ENCODE results near the gene SLC32A1. TPM values are rescaled to one million over a fixed set of nuclear protein-coding genes. Genes with fewer than 3 reads are reported as not detected.
A peak's percentile ranks its signal among the peaks of the same experiment; 100 is the strongest.

SLC32A1 gene
- total RNA-seq, 2 donors from 2014 or later = not detected

GRCh38 chr20:38722683-38723016 is 1.6 kb upstream of the SLC32A1 start:
- no peak overlapping the region for H3K27ac ChIP-seq
- no peak for DNase-seq (ENCODE audit: low spot score)
- peaks cover 0 to 38% of the 10 kb centered on the region in 2 donors for H3K4me1 ChIP-seq
- H3K27me3 ChIP-seq = peaks cover 34 to 40% of the 10 kb centered on the region in 2 donors
- H3K4me3 ChIP-seq = no peak overlapping the region
- no peaks in the 10 kb centered on the region for H3K9me3 ChIP-seq
- no peaks in the 10 kb centered on the region for H3K36me3 ChIP-seq
- no peak for TF ChIP-seq CTCF (IDR thresholded peaks at IDR 0.05)

DNA sequence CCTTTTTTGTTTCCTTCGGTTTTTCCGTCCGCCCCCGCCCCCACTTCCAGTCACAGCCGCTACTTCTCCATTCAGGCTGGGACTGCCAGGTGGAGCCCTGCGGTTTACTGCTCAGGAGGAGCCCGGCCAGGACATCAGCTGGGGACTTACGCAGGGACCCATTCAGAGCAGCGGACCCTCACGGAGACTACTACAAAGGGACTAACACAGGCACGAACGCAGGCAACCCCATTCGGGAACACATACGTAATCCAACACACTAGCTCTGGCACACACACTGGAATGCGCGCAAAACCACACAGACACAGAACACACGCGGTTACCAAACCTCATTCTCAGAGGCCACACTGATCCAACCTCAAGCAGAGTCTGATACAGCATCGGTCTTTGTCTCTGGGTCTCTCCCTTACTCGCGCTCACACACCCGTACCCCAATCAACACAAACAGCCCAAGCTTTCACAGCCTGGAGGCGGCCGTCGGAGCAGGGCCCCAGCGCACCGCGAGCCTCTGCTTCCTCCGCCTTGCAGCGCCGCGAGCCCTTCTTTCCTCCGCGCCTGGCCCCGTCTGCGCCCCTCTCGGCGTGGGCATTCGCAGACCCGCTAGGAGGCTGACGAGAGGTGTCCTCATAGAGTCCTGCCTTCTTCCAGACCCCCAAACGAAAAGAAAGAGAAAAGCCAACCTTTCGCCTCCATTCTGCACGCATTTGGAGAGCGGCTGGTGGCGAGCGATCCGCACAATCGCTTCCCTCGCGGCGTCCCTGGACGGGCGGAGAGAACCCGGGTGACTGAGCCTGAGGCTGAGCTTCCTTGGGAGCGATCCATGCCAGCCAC is 1.1 kb upstream of the SLC32A1 start:
- Histone ChIP-seq H3K4me3 (no peak overlapping the region), H3K9me3 (no peaks in the 10 kb centered on the region), H3K36me3 (no peaks in the 10 kb centered on the region), H3K27ac (no peak overlapping the region), H3K27me3 (peaks cover 40 to 46% of the 10 kb centered on the region in 2 donors), H3K4me1 (peaks cover 0 to 43% of the 10 kb centered on the region in 2 donors)
- no peak for TF ChIP-seq CTCF (IDR thresholded peaks at IDR 0.05)
- no peak for DNase-seq (ENCODE audit: low spot score)

DNA sequence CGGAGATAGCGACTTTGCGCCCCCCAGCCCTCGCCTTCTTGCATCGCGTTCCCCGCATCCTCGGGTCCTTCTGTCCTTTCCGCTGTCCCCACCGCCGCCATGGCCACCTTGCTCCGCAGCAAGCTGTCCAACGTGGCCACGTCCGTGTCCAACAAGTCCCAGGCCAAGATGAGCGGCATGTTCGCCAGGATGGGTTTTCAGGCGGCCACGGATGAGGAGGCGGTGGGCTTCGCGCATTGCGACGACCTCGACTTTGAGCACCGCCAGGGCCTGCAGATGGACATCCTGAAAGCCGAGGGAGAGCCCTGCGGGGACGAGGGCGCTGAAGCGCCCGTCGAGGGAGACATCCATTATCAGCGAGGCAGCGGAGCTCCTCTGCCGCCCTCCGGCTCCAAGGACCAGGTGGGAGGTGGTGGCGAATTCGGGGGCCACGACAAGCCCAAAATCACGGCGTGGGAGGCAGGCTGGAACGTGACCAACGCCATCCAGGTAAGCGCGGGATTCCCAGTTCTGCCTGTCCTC is 401 bp downstream of the SLC32A1 start:
- Histone ChIP-seq H3K27ac (no peak overlapping the region), H3K9me3 (no peaks in the 10 kb centered on the region), H3K27me3 (peaks cover 51 to 59% of the 10 kb centered on the region in 2 donors), H3K36me3 (no peaks in the 10 kb centered on the region), H3K4me3 (peak overlapping the region in 1 of 2 donors; percentile 11), H3K4me1 (peaks cover 0 to 58% of the 10 kb centered on the region in 2 donors)
- no peak for TF ChIP-seq CTCF (IDR thresholded peaks at IDR 0.05)
- DNase-seq (ENCODE audit: low spot score) = no peak

GRCh38 chr20:38725148-38725901 is 1.0 kb downstream of the SLC32A1 start:
- DNase-seq (ENCODE audit: low spot score) = no peak
- TF ChIP-seq CTCF (IDR thresholded peaks at IDR 0.05) = no peak
- Histone ChIP-seq H3K9me3 (no peaks in the 10 kb centered on the region), H3K27me3 (peaks cover 57 to 65% of the 10 kb centered on the region in 2 donors), H3K27ac (no peak overlapping the region), H3K4me1 (peaks cover 0 to 59% of the 10 kb centered on the region in 2 donors), H3K4me3 (no peak overlapping the region), H3K36me3 (no peaks in the 10 kb centered on the region)

- Histone ChIP-seq H3K27ac (no peak overlapping the region), H3K27me3 (peaks cover 60 to 71% of the 10 kb centered on the region in 2 donors)
- peak in 1 of 2 donors; percentile 48 for TF ChIP-seq CTCF (IDR thresholded peaks at IDR 0.05)
Measured at GRCh38 chr20:38725931-38726803, 1.9 kb downstream of the SLC32A1 start.

More at GRCh38 chr20:38725931-38726803, 1.9 kb downstream of the SLC32A1 start:
- Histone ChIP-seq H3K9me3 (no peaks in the 10 kb centered on the region), H3K36me3 (no peaks in the 10 kb centered on the region), H3K4me3 (no peak overlapping the region), H3K4me1 (peaks cover 0 to 67% of the 10 kb centered on the region in 2 donors)
- DNase-seq (ENCODE audit: low spot score) = no peak

All from right atrium auricular region (tissue), 2 donors.